Activated B cell treated with CpG ODN at 0.5 μM for 24 hours (primary cell): ENCODE results near the gene SART3. TPM values are rescaled to one million over a fixed set of nuclear protein-coding genes. Genes with fewer than 3 reads are reported as not detected.

Source experiments
- ATAC-seq: fragments of 200-7000 bp; cut with Tn5 transposase; one replicate; pipeline ENCODE4 v1.10.0; 2021; ENCODE audit warnings: low read depth, mild to moderate bottlenecking, moderate library complexity
- CTCF ChIA-PET: fragments of 350-600 bp; sonication (Branson Sonifier 250); formaldehyde crosslinking; loops from one replicate; lab custom pipeline; 2021; ENCODE audit warnings: antibody characterized with exemption; lab: Charles Lee
- POLR2A ChIA-PET: fragments of 350-600 bp; sonication (Branson Sonifier 250); formaldehyde crosslinking; loops from one replicate; lab custom pipeline; 2021; ENCODE audit warnings: antibody characterized with exemption; lab: Charles Lee
- DNase-seq: peaks from one replicate; pipeline ENCODE4 v3.0.0; 2022
- H3K27ac Mint-ChIP-seq: one replicate; pipeline ENCODE4 v1.8.0; 2020; ENCODE audit warnings: mixed read lengths
- H3K27me3 Mint-ChIP-seq: one replicate; pipeline ENCODE4 v1.8.0; 2021; ENCODE audit warnings: mixed read lengths
- H3K36me3 Mint-ChIP-seq: one replicate; pipeline ENCODE4 v1.8.0; 2021; ENCODE audit warnings: low read depth, mixed read lengths
- H3K4me1 Mint-ChIP-seq: one replicate; pipeline ENCODE4 v1.8.0; 2021; ENCODE audit warnings: mixed read lengths
- H3K4me3 Mint-ChIP-seq: one replicate; pipeline ENCODE4 v1.8.0; 2020; ENCODE audit warnings: mild to moderate bottlenecking, mixed read lengths
- H3K9me3 Mint-ChIP-seq: one replicate; pipeline ENCODE4 v1.8.0; 2020; ENCODE audit warnings: mixed read lengths
- CTCF ChIP-seq: fragments of 200-600 bp; IDR thresholded peaks from one replicate; pipeline ENCODE4 v1.8.0; 2022; ENCODE audit warnings: antibody characterized with exemption, mild to moderate bottlenecking
- intact Hi-C: fragments of 100-400 bp; cut with micrococcal nuclease; formaldehyde crosslinking; loops from one replicate; pipeline ENCODE4 v1.15.1; 2024
- total RNA-seq: library from RNA; stranded (reverse); gene quantifications from 2 replicates; pipeline ENCODE4 v1.2.3, GENCODE V29; 2022

The SART3 gene
- total RNA-seq, 1 donor from 2014 or later = 107 TPM

GRCh38 chr12:108582978-108583770, 22.2 kb upstream of the SART3 start:
- Mint-ChIP-seq H3K9me3 (no peaks in the 10 kb centered on the region), H3K4me1 (peaks cover 16% of the 10 kb centered on the region), H3K36me3 (no peaks in the 10 kb centered on the region), H3K27me3 (peaks cover 2% of the 10 kb centered on the region), H3K27ac (no peak overlapping the region), H3K4me3 (no peak overlapping the region)
- DNase-seq (no peak), ATAC-seq (no peak)
- ChIA-PET CTCF (interaction anchor here (0.9 kb wide), 1 partner anchor 35 kb away, joined by 4 read pairs; no protein-coding TSS in a partner anchor), POLR2A (no interaction called here)
- intact Hi-C loops = no loop called here
- TF ChIP-seq CTCF = no peak

GRCh38 chr12:108582509-108582908, 21.5 kb upstream of the SART3 start:
- Mint-ChIP-seq H3K4me3 (no peak overlapping the region), H3K4me1 (peaks cover 16% of the 10 kb centered on the region), H3K9me3 (no peaks in the 10 kb centered on the region), H3K36me3 (no peaks in the 10 kb centered on the region), H3K27ac (no peak overlapping the region), H3K27me3 (peaks cover 2% of the 10 kb centered on the region)
- POLR2A ChIA-PET = interaction anchor here (0.8 kb wide), 1 partner anchor 30 kb away, joined by 3 read pairs; no protein-coding TSS in a partner anchor
- no peak for ATAC-seq
- CTCF ChIA-PET = no interaction called here
- DNase-seq = no peak
- no peak for TF ChIP-seq CTCF
- intact Hi-C loops = no loop called here

- Mint-ChIP-seq H3K9me3 (no peaks in the 10 kb centered on the region), H3K4me1 (peaks cover 16% of the 10 kb centered on the region), H3K4me3 (no peak overlapping the region), H3K36me3 (no peaks in the 10 kb centered on the region), H3K27me3 (peaks cover 2% of the 10 kb centered on the region), H3K27ac (no peak overlapping the region)
- TF ChIP-seq CTCF = no peak
- ChIA-PET CTCF (no interaction called here), POLR2A (interaction anchor here (0.8 kb wide), 1 partner anchor 31 kb away, joined by 3 read pairs; no protein-coding TSS in a partner anchor)
- no peak for ATAC-seq
- intact Hi-C loops = no loop called here
- no peak for DNase-seq
Observed at GRCh38 chr12:108581311-108582227, 20.6 kb upstream of the SART3 start.

- ATAC-seq (no peak), DNase-seq (no peak)
- Mint-ChIP-seq H3K9me3 (no peaks in the 10 kb centered on the region), H3K27ac (no peak overlapping the region), H3K27me3 (no peaks in the 10 kb centered on the region), H3K36me3 (no peaks in the 10 kb centered on the region), H3K4me1 (peaks cover 20% of the 10 kb centered on the region), H3K4me3 (no peak overlapping the region)
- intact Hi-C loops = no loop called here
- ChIA-PET CTCF (no interaction called here), POLR2A (no interaction called here)
- no peak for TF ChIP-seq CTCF
Observed at GRCh38 chr12:108580531-108580930, 19.6 kb upstream of the SART3 start.
